C4-2B (cell line): ENCODE measurements around the gene PRR36.

Experiments
- H3K27ac ChIP-seq: fragments of 450-650 bp; 2 replicates; pipeline ENCODE4 v1.5.1; 2017
- ZFX ChIP-seq: fragments of 450-650 bp; IDR thresholded peaks from 2 replicates; pipeline ENCODE4 v1.6.1; 2017
- TF ChIP-seq, protein P1 (sequence below): fragments of 450-650 bp; conservative IDR thresholded peaks from 2 replicates; pipeline ENCODE4 v1.5.1; 2017; ENCODE audit warnings: mild to moderate bottlenecking

The PRR36 gene

GRCh38 chr19:7858109-7858770 lies 15.9 kb downstream of the PRR36 start:
- no peak overlapping the region for H3K27ac ChIP-seq
- no peak for TF ChIP-seq ZFX
- TF ChIP-seq, protein P1, sequence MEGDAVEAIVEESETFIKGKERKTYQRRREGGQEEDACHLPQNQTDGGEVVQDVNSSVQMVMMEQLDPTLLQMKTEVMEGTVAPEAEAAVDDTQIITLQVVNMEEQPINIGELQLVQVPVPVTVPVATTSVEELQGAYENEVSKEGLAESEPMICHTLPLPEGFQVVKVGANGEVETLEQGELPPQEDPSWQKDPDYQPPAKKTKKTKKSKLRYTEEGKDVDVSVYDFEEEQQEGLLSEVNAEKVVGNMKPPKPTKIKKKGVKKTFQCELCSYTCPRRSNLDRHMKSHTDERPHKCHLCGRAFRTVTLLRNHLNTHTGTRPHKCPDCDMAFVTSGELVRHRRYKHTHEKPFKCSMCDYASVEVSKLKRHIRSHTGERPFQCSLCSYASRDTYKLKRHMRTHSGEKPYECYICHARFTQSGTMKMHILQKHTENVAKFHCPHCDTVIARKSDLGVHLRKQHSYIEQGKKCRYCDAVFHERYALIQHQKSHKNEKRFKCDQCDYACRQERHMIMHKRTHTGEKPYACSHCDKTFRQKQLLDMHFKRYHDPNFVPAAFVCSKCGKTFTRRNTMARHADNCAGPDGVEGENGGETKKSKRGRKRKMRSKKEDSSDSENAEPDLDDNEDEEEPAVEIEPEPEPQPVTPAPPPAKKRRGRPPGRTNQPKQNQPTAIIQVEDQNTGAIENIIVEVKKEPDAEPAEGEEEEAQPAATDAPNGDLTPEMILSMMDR: no peak

DNA sequence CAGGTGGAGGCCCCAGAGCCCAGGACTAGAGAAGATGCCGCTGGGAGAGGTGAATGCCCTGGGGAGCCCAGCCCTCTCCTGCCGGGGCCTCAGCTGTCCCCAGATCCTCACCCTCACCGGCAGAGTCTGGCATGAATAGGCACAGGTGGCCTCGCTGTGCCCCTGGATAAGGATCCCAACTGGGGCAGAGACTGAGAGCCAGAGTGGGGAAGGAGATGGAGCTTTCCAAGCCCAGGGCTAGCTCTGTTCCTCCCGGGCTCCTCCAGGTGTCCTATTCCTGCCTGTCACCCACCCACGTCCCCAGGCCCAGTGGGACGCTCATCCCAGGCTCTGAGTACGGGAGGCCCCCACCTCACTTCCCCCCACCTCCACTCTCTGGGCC lies 16.5 kb downstream of the PRR36 start:
- TF ChIP-seq, protein P1: no peak
- TF ChIP-seq ZFX: no peak
- no peak overlapping the region for H3K27ac ChIP-seq

DNA sequence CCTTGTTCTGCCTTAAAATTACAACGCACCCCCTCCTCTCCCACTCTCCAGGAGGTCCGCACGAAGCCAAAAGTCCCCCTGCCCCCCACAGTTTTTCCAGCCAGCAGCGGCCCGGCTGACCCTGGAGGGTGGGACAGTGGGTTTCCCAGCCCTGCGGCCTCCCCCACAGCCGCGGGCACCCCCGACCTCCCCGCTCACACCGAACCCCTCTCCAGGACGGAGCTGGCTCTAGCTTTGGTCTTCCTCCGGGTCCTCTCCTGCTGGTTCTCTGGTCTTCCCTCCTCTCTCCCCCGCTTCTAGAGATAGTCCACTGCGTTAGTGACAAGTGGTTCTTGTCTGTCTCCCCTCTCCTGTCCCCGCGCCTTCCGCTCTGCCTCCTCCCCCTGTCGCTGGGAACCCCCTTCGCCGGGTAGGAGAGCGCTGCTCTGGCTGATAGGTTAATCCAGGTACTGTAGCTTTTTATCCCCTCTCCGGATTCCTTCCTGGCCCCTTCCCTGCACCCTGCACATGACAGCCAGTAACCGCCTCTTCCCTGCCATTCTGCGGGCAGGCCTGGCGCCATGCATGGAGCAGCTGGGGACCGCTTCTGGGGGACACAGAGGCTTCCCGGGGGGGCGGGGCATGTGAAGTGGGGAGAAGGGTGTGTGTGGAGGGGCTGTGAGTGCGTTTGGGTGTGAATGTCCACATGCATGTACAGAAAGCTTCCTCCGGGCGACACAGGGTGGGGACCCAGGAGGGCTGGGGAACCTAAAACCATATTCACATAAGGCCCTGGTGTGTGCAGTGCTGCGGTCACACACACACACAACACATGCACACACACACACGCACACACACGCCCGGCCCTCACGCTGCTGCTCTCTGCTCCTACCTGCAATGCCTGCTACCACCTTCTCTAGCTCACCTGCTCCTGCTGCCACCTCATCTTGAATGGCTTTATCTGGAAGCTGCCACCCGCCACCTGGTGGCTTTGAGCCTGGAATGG lies 17.2 kb downstream of the PRR36 start:
- H3K27ac ChIP-seq: no peak overlapping the region
- no peak for TF ChIP-seq ZFX
- TF ChIP-seq, protein P1: no peak

DNA sequence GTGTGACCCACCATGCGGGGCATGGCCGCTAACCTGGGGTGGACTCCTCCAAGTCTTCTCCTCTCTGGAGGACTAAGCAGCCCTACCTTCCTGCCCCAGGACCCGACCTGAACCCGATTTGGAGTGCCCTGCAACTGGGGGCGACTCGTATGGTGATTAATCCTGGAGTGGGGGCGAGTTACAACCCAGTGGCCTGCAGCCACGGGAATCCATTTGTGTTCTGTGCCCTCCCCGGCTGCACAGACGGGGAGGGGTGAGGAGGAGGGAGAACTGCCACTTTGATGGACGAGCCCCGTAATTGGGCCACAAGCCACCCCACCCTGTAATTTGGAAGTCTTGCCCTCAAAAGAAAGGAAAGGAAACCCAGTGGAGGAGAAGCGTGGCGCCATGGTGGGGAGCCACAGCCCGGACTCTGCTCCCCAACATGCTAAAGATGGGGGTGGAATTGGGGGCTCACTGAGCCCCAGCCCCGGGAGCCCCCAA lies 18.0 kb downstream of the PRR36 start:
- no peak overlapping the region for H3K27ac ChIP-seq
- no peak for TF ChIP-seq ZFX
- TF ChIP-seq, protein P1: no peak

- no peak for TF ChIP-seq ZFX
- TF ChIP-seq, protein P1: no peak
- no peak overlapping the region for H3K27ac ChIP-seq
Measured at GRCh38 chr19:7855426-7856108, 18.6 kb downstream of the PRR36 start.

- no peak for TF ChIP-seq ZFX
- TF ChIP-seq, protein P1: no peak
- H3K27ac ChIP-seq: no peak overlapping the region
Measured at GRCh38 chr19:7853770-7854128, 20.4 kb downstream of the PRR36 start.
